Kidney epithelial cell (primary cell): Measurements from ENCODE around the gene ZNF662. TPM values are rescaled to one million over a fixed set of nuclear protein-coding genes. Genes with fewer than 3 reads are reported as not detected.
A peak's percentile ranks its signal among the peaks of the same experiment; 100 is the strongest.

ENCODE experiments used
- DNase-seq: peaks from one replicate; pipeline ENCODE4 v3.0.0-alpha.2; 2010; ENCODE audit warnings: low read depth
- H3K27me3 ChIP-seq: 2 replicates; pipeline ENCODE4 v1.6.0; 2011; ENCODE audit warnings: low read length; ENCODE audit not compliant: control insufficient read depth, insufficient read depth
- H3K36me3 ChIP-seq: 2 replicates; pipeline ENCODE4 v1.5.1; 2011; ENCODE audit warnings: low read length; ENCODE audit not compliant: control insufficient read depth, insufficient read depth
- H3K4me3 ChIP-seq: 2 replicates; pipeline ENCODE4 v1.5.1; 2011; ENCODE audit warnings: low read depth, mild to moderate bottlenecking, control low read depth, low read length
- total RNA-seq: library from RNA; depleted of rRNA; stranded (reverse); fragments of >200 nt; gene quantifications from 2 replicates; pipeline ENCODE4 v1.2.3, GENCODE V29; 2015
- TF ChIP-seq, protein P1 (sequence below): IDR thresholded peaks from 2 replicates; pipeline ENCODE4 v1.5.1; 2011; ENCODE audit warnings: mild to moderate bottlenecking, moderate library complexity, low read length, control low read depth, inconsistent platforms; ENCODE audit not compliant: insufficient read depth, poor library complexity, severe bottlenecking

The ZNF662 gene
- 4.1 and 5.3 TPM in 2 replicates for total RNA-seq

DNA sequence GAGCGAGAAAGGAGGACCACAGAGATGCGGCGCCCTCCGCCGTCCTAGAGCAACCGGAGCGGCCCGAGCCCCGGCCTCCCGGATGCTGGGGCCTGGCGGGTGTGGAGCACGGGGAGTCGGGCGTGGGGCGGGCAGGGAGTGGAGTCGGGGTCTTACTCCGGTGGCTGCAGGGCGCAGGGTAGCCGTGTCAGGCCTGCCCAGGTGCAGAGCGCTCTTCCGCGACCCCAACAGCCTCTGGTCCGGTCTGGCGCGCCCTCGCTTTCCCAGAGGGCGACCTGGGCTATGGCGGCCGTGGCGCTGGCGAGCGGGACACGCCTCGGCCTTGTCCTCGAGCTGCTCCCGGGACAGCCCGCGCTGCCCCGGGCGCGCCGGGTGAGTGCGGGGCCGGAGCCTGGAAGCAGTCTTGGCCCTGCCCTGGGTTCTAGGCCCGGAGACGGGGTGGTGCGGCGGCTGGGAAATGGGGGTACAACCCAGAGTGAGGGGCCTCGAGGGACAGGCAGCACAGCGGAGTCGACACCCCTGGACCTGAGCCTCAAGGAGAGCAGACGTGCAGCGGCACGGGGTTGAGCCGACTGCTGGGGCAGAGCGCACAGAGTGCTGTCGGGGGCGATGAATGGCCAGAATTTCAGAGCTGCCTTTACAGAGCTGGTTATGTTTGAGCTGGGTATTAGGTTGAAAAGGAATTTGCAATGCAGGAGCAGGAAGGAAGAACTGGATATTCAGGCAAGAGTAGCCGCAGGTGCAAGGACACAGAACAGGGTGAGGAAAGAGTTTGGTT, at the start of gene ZNF662:
Gene ZNF662, plus strand, starts transcription at position 73 of the 778 bp plus-strand sequence. CDS start 1,973 bp downstream, outside the sequence.
- H3K27me3 ChIP-seq, result no peaks in the 10 kb centered on the region
- no peak for DNase-seq
- peak within 1 kb of the TSS; percentile 60 for H3K4me3 ChIP-seq
- TF ChIP-seq, protein P1, sequence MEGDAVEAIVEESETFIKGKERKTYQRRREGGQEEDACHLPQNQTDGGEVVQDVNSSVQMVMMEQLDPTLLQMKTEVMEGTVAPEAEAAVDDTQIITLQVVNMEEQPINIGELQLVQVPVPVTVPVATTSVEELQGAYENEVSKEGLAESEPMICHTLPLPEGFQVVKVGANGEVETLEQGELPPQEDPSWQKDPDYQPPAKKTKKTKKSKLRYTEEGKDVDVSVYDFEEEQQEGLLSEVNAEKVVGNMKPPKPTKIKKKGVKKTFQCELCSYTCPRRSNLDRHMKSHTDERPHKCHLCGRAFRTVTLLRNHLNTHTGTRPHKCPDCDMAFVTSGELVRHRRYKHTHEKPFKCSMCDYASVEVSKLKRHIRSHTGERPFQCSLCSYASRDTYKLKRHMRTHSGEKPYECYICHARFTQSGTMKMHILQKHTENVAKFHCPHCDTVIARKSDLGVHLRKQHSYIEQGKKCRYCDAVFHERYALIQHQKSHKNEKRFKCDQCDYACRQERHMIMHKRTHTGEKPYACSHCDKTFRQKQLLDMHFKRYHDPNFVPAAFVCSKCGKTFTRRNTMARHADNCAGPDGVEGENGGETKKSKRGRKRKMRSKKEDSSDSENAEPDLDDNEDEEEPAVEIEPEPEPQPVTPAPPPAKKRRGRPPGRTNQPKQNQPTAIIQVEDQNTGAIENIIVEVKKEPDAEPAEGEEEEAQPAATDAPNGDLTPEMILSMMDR, result no peak
- no peaks in the 10 kb centered on the region for H3K36me3 ChIP-seq

DNA sequence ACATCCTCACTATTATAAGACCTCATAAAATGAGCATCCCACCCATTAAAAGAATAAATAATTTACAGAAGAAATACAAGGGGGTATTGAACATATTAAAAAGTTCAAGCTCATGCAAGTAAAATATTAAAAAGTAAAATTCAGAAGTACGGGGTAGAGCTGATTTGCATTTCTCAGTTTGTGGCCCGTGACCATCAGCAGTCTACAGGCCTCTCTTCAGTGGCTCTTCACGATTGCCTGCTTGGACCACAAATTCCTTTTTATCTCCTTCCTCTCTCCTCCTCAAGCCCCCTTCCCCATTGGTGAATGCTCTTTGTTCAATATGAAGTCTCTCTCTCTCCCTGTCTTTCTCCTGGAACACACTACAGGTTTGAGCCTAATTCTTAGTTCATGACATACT, 49.4 kb upstream of the ZNF662 start:
- TF ChIP-seq, protein P1, result no peak
- H3K27me3 ChIP-seq, result peaks cover 2% of the 10 kb centered on the region
- H3K4me3 ChIP-seq, result no peak overlapping the region
- H3K36me3 ChIP-seq, result no peaks in the 10 kb centered on the region
- DNase-seq, result no peak

- TF ChIP-seq, protein P1, result no peak
- H3K36me3 ChIP-seq, result no peaks in the 10 kb centered on the region
- no peak for DNase-seq
- no peaks in the 10 kb centered on the region for H3K27me3 ChIP-seq
- no peak overlapping the region for H3K4me3 ChIP-seq
These were observed 41.5 kb upstream of the ZNF662 start for GRCh38 chr3:42864321-42864950.

- Histone ChIP-seq H3K4me3 (no peak overlapping the region), H3K36me3 (no peaks in the 10 kb centered on the region), H3K27me3 (peaks cover 1% of the 10 kb centered on the region)
- TF ChIP-seq, protein P1, result no peak
- no peak for DNase-seq
These were observed 40.7 kb upstream of the ZNF662 start for GRCh38 chr3:42865256-42865655.

GRCh38 chr3:42867138-42867537, 38.8 kb upstream of the ZNF662 start:
- Histone ChIP-seq H3K36me3 (no peaks in the 10 kb centered on the region), H3K4me3 (no peak overlapping the region), H3K27me3 (peaks cover 4% of the 10 kb centered on the region)
- no peak for DNase-seq
- TF ChIP-seq, protein P1, result no peak
